Body of pancreas (tissue), 4 donors: ENCODE measurements around the gene ANO2. TPM values are rescaled to one million over a fixed set of nuclear protein-coding genes. Genes with fewer than 3 reads are reported as not detected.
"Not testable (repeated sequence)": the region's sequence is repeated elsewhere in the genome, so short reads cannot be mapped to it uniquely, and the experiment has no call there.

Source experiments
- ATAC-seq: fragments of 150-250 bp; one replicate; pipeline ENCODE4 v1.9.1; 2016
- DNase-seq, 4 donors: peaks; one replicate each; pipeline ENCODE4 v3.0.0-alpha.2; 2019
- H3K27ac ChIP-seq, 4 donors: fragments of 200-600 bp; sonication (generic); 1 replicate in 3 of 4; 2 replicates in 1 of 4; pipeline versions ENCODE4 v1.5.1 to v1.6.1; 2016 to 2019; ENCODE audit warnings: mild to moderate bottlenecking in 1 of 4, mixed read lengths in 1 of 4, moderate library complexity in 1 of 4
- H3K27me3 ChIP-seq, 2 donors: fragments of 200-600 bp; sonication (generic); one replicate each; pipeline ENCODE4 v1.6.0; 2016; ENCODE audit warnings: mild to moderate bottlenecking in 1 of 2
- H3K36me3 ChIP-seq, 2 donors: fragments of 200-600 bp; sonication (generic); replicated peaks in 1 of 2; 2 replicates each; pipeline ENCODE4 v1.5.1; 2016; ENCODE audit warnings: low read depth in 2 of 2; ENCODE audit not compliant: insufficient read depth in 1 of 2
- H3K4me1 ChIP-seq: fragments of 200-600 bp; sonication (generic); one replicate; pipeline ENCODE4 v1.6.0; 2016
- H3K4me3 ChIP-seq, 2 donors: fragments of 200-600 bp; sonication (generic); 1 replicate in 1 of 2; 2 replicates in 1 of 2; pipeline ENCODE4 v1.5.1; 2016 to 2019
- H3K9me3 ChIP-seq, 3 donors: fragments of 200-600 bp; sonication (generic); 1 replicate in 2 of 3; 2 replicates in 1 of 3; pipeline ENCODE4 v1.5.1; 2016
- CTCF ChIP-seq, 7 experiments: fragments of 450-650 bp in 4 of 7; fragments of 200-600 bp in 3 of 7; sonication (generic) in 3 of 7; IDR thresholded peaks; one replicate each; pipeline ENCODE4 v1.5.1; 2016 to 2019; ENCODE audit warnings: antibody characterized with exemption in 7 of 7
- POLR2A ChIP-seq, 3 donors: fragments of 450-650 bp; IDR thresholded peaks; one replicate each; pipeline ENCODE4 v1.6.1; 2016; ENCODE audit warnings: antibody characterized with exemption in 3 of 3, mild to moderate bottlenecking in 2 of 3
- WGBS, 2 donors: methylation state at CpG; one replicate each; pipeline ENCODE4 v1.1.5; 2017; 5-methylcytosine and 5-hydroxymethylcytosine counted together
- intact Hi-C: fragments of 100-400 bp; cut with DNase I; formaldehyde crosslinking; loops from one replicate; pipeline ENCODE4 v1.15.1; 2023
- total RNA-seq, 2 donors: library from RNA; depleted of rRNA; stranded (reverse); fragments of >200 nt; gene quantifications; one replicate each; pipeline ENCODE4 v1.1.0, GENCODE V29; 2016

ANO2 gene
- total RNA-seq, 2 donors from 2014 or later: 2.1 to 4.3 TPM

- H3K36me3 ChIP-seq: no peaks in the 10 kb centered on the region
- 47 to 69% methylated on average over 4 of the region's 4 CpGs for WGBS, 2 donors
- H3K4me3 ChIP-seq: no peak overlapping the region
- no peaks in the 10 kb centered on the region for H3K4me1 ChIP-seq
- H3K27me3 ChIP-seq: no peaks in the 10 kb centered on the region
- ATAC-seq (no peak), DNase-seq (no peak)
- intact Hi-C loops: no loop called here
- no peak overlapping the region for H3K27ac ChIP-seq
- TF ChIP-seq POLR2A (IDR thresholded peaks at IDR 0.05): no peak
- TF ChIP-seq CTCF (IDR thresholded peaks at IDR 0.05): no peak
- H3K9me3 ChIP-seq: no peaks in the 10 kb centered on the region
Measured at GRCh38 chr12:5665615-5666014, 279.4 kb downstream of the ANO2 start.

- Histone ChIP-seq H3K4me1 (no peaks in the 10 kb centered on the region), H3K27ac (no peak overlapping the region), H3K4me3 (no peak overlapping the region), H3K36me3 (no peaks in the 10 kb centered on the region), H3K27me3 (no peaks in the 10 kb centered on the region), H3K9me3 (no peaks in the 10 kb centered on the region)
- no peak for ATAC-seq
- TF ChIP-seq POLR2A (IDR thresholded peaks at IDR 0.05) (no peak), CTCF (IDR thresholded peaks at IDR 0.05) (no peak)
- no peak for DNase-seq
- WGBS, 2 donors: 76 to 91% methylated on average over 7 to 8 of the region's 8 CpGs
- intact Hi-C loops: no loop called here
Measured at GRCh38 chr12:5661811-5662210, 283.2 kb downstream of the ANO2 start.

- ATAC-seq (no peak), DNase-seq (no peak)
- Histone ChIP-seq H3K27ac (no peak overlapping the region), H3K36me3 (no peaks in the 10 kb centered on the region), H3K9me3 (no peaks in the 10 kb centered on the region), H3K4me1 (no peaks in the 10 kb centered on the region), H3K4me3 (no peak overlapping the region), H3K27me3 (no peaks in the 10 kb centered on the region)
- TF ChIP-seq CTCF (IDR thresholded peaks at IDR 0.05) (no peak), POLR2A (IDR thresholded peaks at IDR 0.05) (no peak)
- intact Hi-C loops: no loop called here
- WGBS, 2 donors: 59 to 65% methylated on average over 6 of the region's 6 CpGs
Measured at GRCh38 chr12:5660238-5660637, 284.8 kb downstream of the ANO2 start.

- ATAC-seq, DNase-seq, intact Hi-C loops, H3K4me3 ChIP-seq, H3K36me3 ChIP-seq, H3K27me3 ChIP-seq, H3K27ac ChIP-seq, H3K9me3 ChIP-seq, H3K4me1 ChIP-seq: not testable (repeated sequence)
- WGBS, 2 donors: 72 to 75% methylated on average over 3 of the region's 3 CpGs
Measured at GRCh38 chr12:5658339-5658941, 286.6 kb downstream of the ANO2 start.

- H3K27me3 ChIP-seq: no peaks in the 10 kb centered on the region
- DNase-seq: no peak
- TF ChIP-seq POLR2A (IDR thresholded peaks at IDR 0.05) (no peak), CTCF (IDR thresholded peaks at IDR 0.05) (no peak)
- no peak for ATAC-seq
- no peaks in the 10 kb centered on the region for H3K9me3 ChIP-seq
- no peaks in the 10 kb centered on the region for H3K4me1 ChIP-seq
- H3K4me3 ChIP-seq: no peak overlapping the region
- no peak overlapping the region for H3K27ac ChIP-seq
- 49 to 64% methylated on average over 4 of the region's 4 CpGs for WGBS, 2 donors
- intact Hi-C loops: no loop called here
- H3K36me3 ChIP-seq: no peaks in the 10 kb centered on the region
Measured at GRCh38 chr12:5656836-5657235, 288.2 kb downstream of the ANO2 start.
